Endothelial cell of umbilical vein (primary cell): ENCODE measurements around the gene CYBRD1. TPM values are rescaled to one million over a fixed set of nuclear protein-coding genes. Genes with fewer than 3 reads are reported as not detected.
A peak's percentile ranks its signal among the peaks of the same experiment; 100 is the strongest.

Source experiments
- BruUV-seq: library from RNA; stranded (reverse); fragments of 400-500 nt; replicated peaks from 2 replicates; lab custom pipeline; 2021; lab: Mats Ljungman, UMichigan
- CTCF ChIA-PET: fragments of 300-600, 350-600 bp; sonication (Branson Sonifier 250); formaldehyde crosslinking; loops from one replicate; lab custom pipeline; 2021; ENCODE audit warnings: antibody characterized with exemption, inconsistent platforms; lab: Charles Lee
- POLR2A ChIA-PET: fragments of 300-600, 350-600 bp; sonication (Branson Sonifier 250); formaldehyde crosslinking; loops from one replicate; lab custom pipeline; 2021; ENCODE audit warnings: antibody characterized with exemption, inconsistent platforms; lab: Charles Lee
- DNase-seq: peaks from one replicate; pipeline ENCODE4 v3.0.0-alpha.2; 2011; ENCODE audit warnings: low read depth, low spot score
- FAIRE-seq: peaks from 2 replicates; lab custom pipeline; 2011; peaks lifted over from hg19 to GRCh38; lab: Jason Lieb, UNC
- H2AFZ ChIP-seq: 2 replicates; pipeline ENCODE4 v1.6.0; 2012; ENCODE audit warnings: low read depth, low read length, control low read depth, inconsistent platforms
- H3K27ac ChIP-seq: 2 replicates; pipeline ENCODE4 v1.5.1; 2011; ENCODE audit warnings: low read depth, mild to moderate bottlenecking, control low read depth, low read length, moderate library complexity; ENCODE audit not compliant: insufficient read depth
- H3K27me3 ChIP-seq, 2 experiments: 2 replicates each; pipeline versions ENCODE4 v1.6.0 to v1.6.1; 2011; ENCODE audit warnings: low read length in 2 of 2, mixed read lengths in 1 of 2; ENCODE audit not compliant: control insufficient read depth in 2 of 2, insufficient read depth in 2 of 2
- H3K36me3 ChIP-seq, 2 experiments: 2 replicates in 1 of 2; 3 replicates in 1 of 2; pipeline ENCODE4 v1.5.1; 2011; ENCODE audit warnings: low read length in 2 of 2, mild to moderate bottlenecking in 1 of 2, moderate library complexity in 1 of 2; ENCODE audit not compliant: control insufficient read depth in 2 of 2, insufficient read depth in 2 of 2; ENCODE audit errors: extremely low read depth in 1 of 2
- H3K4me1 ChIP-seq: 3 replicates; pipeline ENCODE4 v1.5.1; 2011; ENCODE audit warnings: mild to moderate bottlenecking, low read length; ENCODE audit not compliant: control insufficient read depth, insufficient read depth; ENCODE audit errors: extremely low read depth
- H3K4me2 ChIP-seq: 2 replicates; pipeline ENCODE4 v1.6.1; 2011; ENCODE audit warnings: low read length, control low read depth, mixed read lengths; ENCODE audit not compliant: insufficient read depth
- H3K4me3 ChIP-seq, 3 experiments: fragments of 200-600 bp in 1 of 3; sonication (generic), shearing (Covaris generic) in 1 of 3; replicated peaks in 1 of 3; 2 replicates each; pipeline ENCODE4 v1.5.1; 2011 to 2016; ENCODE audit warnings: control low read depth in 3 of 3, low read length in 3 of 3, mild to moderate bottlenecking in 2 of 3, inconsistent platforms in 1 of 3, low read depth in 1 of 3, moderate library complexity in 1 of 3; ENCODE audit not compliant: insufficient read depth in 1 of 3
- H3K79me2 ChIP-seq: 2 replicates; pipeline ENCODE4 v1.6.0; 2012; ENCODE audit warnings: low read length, inconsistent platforms; ENCODE audit not compliant: control insufficient read depth, insufficient read depth
- H3K9ac ChIP-seq: replicated peaks from 2 replicates; pipeline ENCODE3; 2011; ENCODE audit warnings: low read length, control low read depth; ENCODE audit not compliant: insufficient read depth; ENCODE audit errors: extremely low read depth
- H3K9me1 ChIP-seq: replicated peaks from 3 replicates; pipeline ENCODE4 v1.6.0; 2011; ENCODE audit warnings: mild to moderate bottlenecking, low read length; ENCODE audit not compliant: control insufficient read depth, insufficient read depth; ENCODE audit errors: extremely low read depth
- H3K9me3 ChIP-seq: replicated peaks from 2 replicates; pipeline ENCODE4 v1.5.1; 2012; ENCODE audit warnings: low read length, inconsistent platforms; ENCODE audit not compliant: control insufficient read depth, insufficient read depth
- H4K20me1 ChIP-seq: replicated peaks from 2 replicates; pipeline ENCODE3; 2011; ENCODE audit warnings: mild to moderate bottlenecking, low read length; ENCODE audit not compliant: control insufficient read depth, insufficient read depth; ENCODE audit errors: extremely low read depth
- EZH2 ChIP-seq: IDR thresholded peaks from 2 replicates; pipeline ENCODE4 v1.6.1; 2012; ENCODE audit warnings: borderline replicate concordance, low read depth, mild to moderate bottlenecking, moderate library complexity, low read length, inconsistent platforms; ENCODE audit not compliant: severe bottlenecking
- FOS ChIP-seq: IDR thresholded peaks from 2 replicates; pipeline ENCODE4 v1.6.1; 2011; ENCODE audit warnings: mild to moderate bottlenecking, low read length, moderate library complexity, borderline replicate concordance; ENCODE audit not compliant: insufficient read depth
- GATA2 ChIP-seq: IDR thresholded peaks from 2 replicates; pipeline ENCODE4 v1.7.0; 2011; ENCODE audit warnings: low read depth, mild to moderate bottlenecking, moderate library complexity, mixed read lengths, low read length; ENCODE audit not compliant: insufficient read length, insufficient read depth
- JUN ChIP-seq: IDR thresholded peaks from 2 replicates; pipeline ENCODE4 v1.6.1; 2011; ENCODE audit warnings: borderline replicate concordance, low read depth; ENCODE audit not compliant: insufficient read length, insufficient read depth
- MAX ChIP-seq: IDR thresholded peaks from 2 replicates; pipeline ENCODE4 v1.6.1; 2011; ENCODE audit not compliant: insufficient read depth, insufficient read length
- MYC ChIP-seq: IDR thresholded peaks from one replicate; pipeline ENCODE4 v1.6.1; 2011; ENCODE audit warnings: mild to moderate bottlenecking, low read depth, low read length
- POLR2A ChIP-seq: IDR thresholded peaks from 2 replicates; pipeline ENCODE4 v1.6.1; 2012; ENCODE audit warnings: low read depth, mild to moderate bottlenecking, control low read depth, low read length
- POLR2AphosphoS5 ChIP-seq: IDR thresholded peaks from 2 replicates; pipeline ENCODE4 v1.6.1; 2012; ENCODE audit warnings: low read depth, mild to moderate bottlenecking, control low read depth, low read length, moderate library complexity; ENCODE audit not compliant: insufficient read depth
- dilution Hi-C: fragments of 300-500 bp; cut with MboI; formaldehyde crosslinking; loops from one replicate; pipeline ENCODE4 v1.15.0; 2019; ENCODE audit warnings: low sequenced_read_pairs; ENCODE audit not compliant: extremely low pct_ligation_motif_present
- intact Hi-C: fragments of 100-400 bp; cut with micrococcal nuclease; formaldehyde crosslinking; loops from one replicate; pipeline ENCODE4 v1.10.0; 2022
- polyA plus RNA-seq, 4 experiments: library from polyadenylated mRNA; depleted of rRNA in 3 of 4; stranded (reverse) in 3 of 4; unstranded in 1 of 4; fragments of >200 nt; gene quantifications; 2 replicates each; pipeline versions ENCODE4 v1.2.1 to v1.2.3, GENCODE V29; 2011 to 2012; ENCODE audit warnings: missing spikeins in 1 of 4
- total RNA-seq: library from RNA; stranded (reverse); gene quantifications from 2 replicates; pipeline ENCODE4 v1.2.3, GENCODE V29; 2021
- TF ChIP-seq, protein P1 (sequence below), 2 donors: IDR thresholded peaks; 1 replicate in 1 of 2; 2 replicates in 1 of 2; pipeline ENCODE4 v1.5.1; 2011; ENCODE audit warnings: low read length in 2 of 2, mild to moderate bottlenecking in 2 of 2, moderate library complexity in 2 of 2, control low read depth in 1 of 2, inconsistent platforms in 1 of 2, low read depth in 1 of 2; ENCODE audit not compliant: insufficient read depth in 1 of 2; ENCODE audit errors: extremely low read depth in 1 of 2

Gene CYBRD1
- total and polyA plus RNA-seq, 2 donors (not counting 3 experiments of a cell fraction or from before 2014, with no cell fraction given), result 23.1 to 24.8 TPM

GRCh38 chr2:171568089-171568488, 45.8 kb downstream of the CYBRD1 start:
- dilution Hi-C loops (no loop called here), intact Hi-C loops (no loop called here)
- H3K4me2 ChIP-seq, result no peak overlapping the region
- DNase-seq (peak; percentile 6), FAIRE-seq (peak; percentile 56)
- no peaks in the 10 kb centered on the region for H3K4me1 ChIP-seq
- H3K9me3 ChIP-seq, result no peaks in the 10 kb centered on the region
- H3K27ac ChIP-seq, result no peak overlapping the region
- no peak overlapping the region for H2AFZ ChIP-seq
- no peaks in the 10 kb centered on the region for H3K9me1 ChIP-seq
- H3K36me3 ChIP-seq, result no peaks in the 10 kb centered on the region
- no peaks in the 10 kb centered on the region for H3K79me2 ChIP-seq
- no peak overlapping the region for H3K4me3 ChIP-seq
- CTCF ChIA-PET, result interaction anchor here (0.6 to 1.5 kb wide), 9 partner anchors 8 to 875 kb away, joined by 3 to 6 read pairs (median 3); no protein-coding TSS in a partner anchor
- no peaks in the 10 kb centered on the region for H4K20me1 ChIP-seq
- TF ChIP-seq, protein P1, sequence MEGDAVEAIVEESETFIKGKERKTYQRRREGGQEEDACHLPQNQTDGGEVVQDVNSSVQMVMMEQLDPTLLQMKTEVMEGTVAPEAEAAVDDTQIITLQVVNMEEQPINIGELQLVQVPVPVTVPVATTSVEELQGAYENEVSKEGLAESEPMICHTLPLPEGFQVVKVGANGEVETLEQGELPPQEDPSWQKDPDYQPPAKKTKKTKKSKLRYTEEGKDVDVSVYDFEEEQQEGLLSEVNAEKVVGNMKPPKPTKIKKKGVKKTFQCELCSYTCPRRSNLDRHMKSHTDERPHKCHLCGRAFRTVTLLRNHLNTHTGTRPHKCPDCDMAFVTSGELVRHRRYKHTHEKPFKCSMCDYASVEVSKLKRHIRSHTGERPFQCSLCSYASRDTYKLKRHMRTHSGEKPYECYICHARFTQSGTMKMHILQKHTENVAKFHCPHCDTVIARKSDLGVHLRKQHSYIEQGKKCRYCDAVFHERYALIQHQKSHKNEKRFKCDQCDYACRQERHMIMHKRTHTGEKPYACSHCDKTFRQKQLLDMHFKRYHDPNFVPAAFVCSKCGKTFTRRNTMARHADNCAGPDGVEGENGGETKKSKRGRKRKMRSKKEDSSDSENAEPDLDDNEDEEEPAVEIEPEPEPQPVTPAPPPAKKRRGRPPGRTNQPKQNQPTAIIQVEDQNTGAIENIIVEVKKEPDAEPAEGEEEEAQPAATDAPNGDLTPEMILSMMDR (IDR thresholded peaks at IDR 0.05; ENCODE audit: extremely low read depth in 1 of 2, insufficient read depth in 1 of 2, low read depth in 1 of 2, low read length in 2 of 2), result peak in 1 of 2 donors; percentile 18
- TF ChIP-seq GATA2, result no peak
- H3K27me3 ChIP-seq, result peaks cover 6% of the 10 kb centered on the region in 2 experiments
- no TSS peak for BruUV-seq
- POLR2A ChIA-PET, result no interaction called here
- H3K9ac ChIP-seq, result no peak overlapping the region

DNA sequence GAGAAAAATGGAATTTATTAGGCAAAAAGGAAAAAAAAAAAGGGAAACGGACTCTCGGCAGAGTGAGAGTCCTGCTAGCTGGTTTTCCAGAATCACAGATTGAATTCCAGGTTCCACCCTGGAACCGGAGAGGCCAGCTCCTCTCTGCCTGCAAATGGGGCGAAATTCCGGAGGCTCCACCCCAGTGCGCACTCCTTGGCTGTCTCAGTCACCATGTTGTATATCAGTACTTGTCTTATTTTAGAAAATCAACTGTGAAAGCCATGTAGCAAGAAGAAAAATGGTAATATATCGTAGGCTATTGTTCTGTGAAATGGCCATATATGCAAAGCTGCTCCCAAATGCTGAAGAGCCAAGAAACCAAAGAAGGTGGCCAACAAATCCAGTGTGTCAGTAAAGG, 49.4 kb downstream of the CYBRD1 start:
- intact Hi-C loops, result loop anchor here (5.0 to 10.0 kb wide), 2 partner anchors 116 to 223 kb away; partner anchors contain the start of gene DYNC1I2
- H3K4me1 ChIP-seq, result no peaks in the 10 kb centered on the region
- H3K9me3 ChIP-seq, result no peaks in the 10 kb centered on the region
- TF ChIP-seq POLR2AphosphoS5 (no peak), GATA2 (no peak), EZH2 (no peak), POLR2A (no peak), JUN (no peak), MYC (no peak), FOS (no peak), MAX (no peak)
- TF ChIP-seq, protein P1 (IDR thresholded peaks at IDR 0.05; ENCODE audit: extremely low read depth in 1 of 2, insufficient read depth in 1 of 2, low read depth in 1 of 2, low read length in 2 of 2), result no peak
- no peaks in the 10 kb centered on the region for H3K79me2 ChIP-seq
- FAIRE-seq (no peak), DNase-seq (no peak)
- no peak overlapping the region for H3K9ac ChIP-seq
- H3K27ac ChIP-seq, result no peak overlapping the region
- H4K20me1 ChIP-seq, result no peaks in the 10 kb centered on the region
- dilution Hi-C loops, result no loop called here
- H3K36me3 ChIP-seq, result no peaks in the 10 kb centered on the region
- no peak overlapping the region for H3K4me3 ChIP-seq
- ChIA-PET CTCF (interaction anchor here (0.6 to 6.3 kb wide), 6 partner anchors 20 to 599 kb away, joined by 3 to 68 read pairs (median 3); no protein-coding TSS in a partner anchor), POLR2A (interaction anchor here (0.5 to 0.6 kb wide), 2 partner anchors 352 to 457 kb away, joined by 3 to 4 read pairs; no protein-coding TSS in a partner anchor)
- peaks cover 3 to 4% of the 10 kb centered on the region in 2 experiments for H3K27me3 ChIP-seq
- H3K9me1 ChIP-seq, result no peaks in the 10 kb centered on the region
- no peak overlapping the region for H3K4me2 ChIP-seq
- H2AFZ ChIP-seq, result no peak overlapping the region
- no TSS peak for BruUV-seq
